ENCODE measurements around the gene DHRS3.

GRCh38 chr1:12599657-12600056 lies 18.4 kb downstream of the DHRS3 start:
- TF ChIP-seq EZH2 (IDR thresholded peaks at IDR 0.05; ENCODE audit: low read depth) (no peak), CTCF (conservative IDR thresholded peaks at IDR 0.05) (no peak)

All from PC-9 (cell line).